Activated CD4-positive, alpha-beta T cell treated with anti-CD3 and anti-CD28 coated beads, Interleukin-2, amount 10 ng/mL, durations not matched to agents 7 days and 5 days (primary cell): ENCODE measurements around the gene ZNF737. TPM values are rescaled to one million over a fixed set of nuclear protein-coding genes. Genes with fewer than 3 reads are reported as not detected.

Source experiments
- total RNA-seq, 2 experiments: library from RNA; stranded (reverse); gene quantifications; one replicate each; pipeline ENCODE4 v1.2.3, GENCODE V29; 2021

The ZNF737 gene
- total RNA-seq, 2 experiments from 2014 or later = 18.9 to 22.5 TPM

Other genes starting within 250 kb of the ZNF737 start
- 10 to 100 TPM in 1 of 2 experiments, 1 to 10 TPM in 1; 8.3 to 11.1 TPM for gene ZNF626, start 95.8 kb upstream of the ZNF737 start, total RNA-seq
- gene ZNF66, start 210.5 kb upstream of the ZNF737 start, total RNA-seq = 10 to 100 TPM; 11.8 to 14.0 TPM